GM12874 (cell line): ENCODE measurements around the gene CACNA1S.
A peak's percentile ranks its signal among the peaks of the same experiment; 100 is the strongest.

ENCODE experiments used
- CTCF ChIP-seq: IDR thresholded peaks from 2 replicates; pipeline ENCODE4 v1.5.1; 2011; ENCODE audit warnings: low read depth, mild to moderate bottlenecking, control low read depth, low read length, moderate library complexity; ENCODE audit not compliant: insufficient read depth

CACNA1S gene

GRCh38 chr1:201149400-201149799 is 37.2 kb upstream of the CACNA1S start:
- peak; percentile 46 for TF ChIP-seq CTCF

DNA sequence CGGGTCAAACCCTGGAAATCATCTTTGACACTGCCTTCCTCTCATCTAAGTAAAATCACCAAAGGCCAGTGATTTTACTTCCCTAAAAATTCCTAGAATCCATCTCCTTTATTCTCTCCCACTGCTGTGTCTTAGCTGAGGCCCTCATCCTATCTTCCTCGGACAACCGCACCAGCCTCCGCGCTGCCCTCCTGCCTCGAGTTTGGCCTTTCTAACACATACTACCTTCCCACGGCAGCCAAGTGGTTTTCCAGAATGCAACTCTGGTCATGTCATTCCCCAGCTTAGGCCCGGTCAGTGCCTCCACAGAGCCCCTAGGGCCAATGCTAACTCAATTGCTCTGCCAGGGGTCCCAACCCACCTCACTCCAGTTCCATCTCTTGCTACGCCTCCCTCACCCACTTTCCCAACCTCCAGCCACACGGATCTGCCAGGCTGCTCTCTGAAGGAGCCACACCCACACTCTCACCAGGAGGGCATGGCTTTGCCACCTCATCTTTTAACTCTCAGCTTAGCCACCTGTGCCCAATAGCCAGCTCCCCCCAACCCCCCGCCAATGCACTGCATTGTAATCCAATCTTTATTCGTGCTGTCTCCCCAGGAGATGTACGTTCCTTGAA is 35.3 kb upstream of the CACNA1S start:
- no peak for TF ChIP-seq CTCF

- TF ChIP-seq CTCF: no peak
These were observed 34.6 kb upstream of the CACNA1S start for GRCh38 chr1:201146626-201147390.

GRCh38 chr1:201145816-201146215 is 33.6 kb upstream of the CACNA1S start:
- TF ChIP-seq CTCF: no peak

DNA sequence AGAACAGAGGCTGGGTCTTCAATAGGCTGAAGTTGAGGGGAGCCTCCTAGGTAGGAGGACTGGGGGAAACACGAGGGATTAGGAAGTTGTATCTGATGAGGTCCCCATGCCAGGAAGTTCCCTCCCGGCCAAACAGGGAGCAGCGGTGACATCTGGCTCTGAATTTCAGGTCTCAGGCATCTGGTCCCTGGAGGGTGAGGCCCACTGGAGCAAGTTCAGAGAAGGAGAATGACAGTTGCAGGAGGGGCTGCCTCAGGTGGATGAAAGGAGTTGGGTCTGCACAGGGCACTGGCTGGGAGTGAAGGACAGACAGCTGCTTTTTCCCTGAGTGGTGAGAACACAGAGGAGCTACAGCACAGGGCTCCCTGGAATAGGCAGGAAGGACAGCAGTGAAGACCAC is 32.9 kb upstream of the CACNA1S start:
- TF ChIP-seq CTCF: no peak

DNA sequence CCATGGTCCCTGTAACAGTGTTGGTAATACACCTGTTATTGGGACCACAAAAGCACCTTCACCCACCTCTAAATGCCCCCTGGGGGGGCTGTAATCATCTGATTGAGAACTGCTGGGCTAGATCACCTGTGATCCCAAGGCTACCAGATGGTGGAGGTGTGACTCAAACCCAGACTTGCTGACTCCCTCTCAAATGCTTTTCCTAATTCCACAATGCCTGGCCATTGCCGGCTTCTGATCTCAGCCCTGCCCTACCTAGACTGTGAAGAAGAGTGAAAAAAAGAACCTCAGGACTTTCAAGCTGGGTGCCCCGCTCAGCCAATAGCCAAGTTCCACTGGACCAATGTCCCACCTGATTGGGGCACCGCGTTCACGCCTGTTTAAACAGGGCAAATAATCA is 32.5 kb upstream of the CACNA1S start:
- TF ChIP-seq CTCF: no peak

DNA sequence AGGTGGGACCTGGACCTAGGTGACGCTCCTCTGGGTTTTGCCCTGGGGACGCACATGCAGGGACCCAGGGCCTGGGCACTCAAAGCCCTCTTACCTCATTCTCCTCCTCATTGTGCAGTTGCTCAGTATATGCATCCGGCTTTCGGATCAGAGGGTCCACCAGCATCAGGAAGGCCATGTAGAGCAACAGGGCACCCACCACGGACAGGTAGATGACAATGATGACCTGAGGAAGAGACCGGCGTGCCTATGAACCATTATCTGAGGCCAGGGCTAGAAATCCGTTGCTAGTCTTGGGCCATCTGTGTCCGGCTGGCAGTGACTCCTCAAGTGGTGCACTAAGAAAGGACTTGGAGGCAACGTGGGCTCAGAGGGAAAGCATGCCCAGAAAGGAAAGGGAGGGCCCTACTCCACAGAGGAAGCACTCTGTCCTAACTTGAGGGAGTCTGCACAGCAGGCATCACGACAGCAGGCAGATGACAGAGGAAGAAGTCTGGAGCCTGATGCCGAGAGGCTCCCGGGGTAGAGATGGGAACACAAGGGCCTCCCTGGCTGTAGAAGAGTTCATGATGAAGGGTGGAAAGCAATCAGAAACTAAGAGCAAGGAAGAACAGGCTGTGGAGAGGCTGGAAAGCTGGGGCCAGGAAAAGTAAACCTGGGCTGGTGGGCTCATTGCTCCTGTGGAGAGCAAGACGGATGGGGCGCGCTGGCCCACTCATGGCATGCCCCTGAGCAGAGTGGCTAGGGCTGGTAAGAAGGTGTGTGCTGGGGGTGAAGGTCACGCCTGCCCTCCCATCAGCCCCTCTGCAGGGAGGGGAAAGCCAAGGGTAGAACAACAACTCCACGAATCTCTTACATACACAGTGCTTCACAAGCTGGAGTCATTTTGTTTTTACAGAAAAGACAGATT is 31.8 kb upstream of the CACNA1S start:
- no peak for TF ChIP-seq CTCF
